ENCODE results near the gene PNP.

The PNP gene

DNA sequence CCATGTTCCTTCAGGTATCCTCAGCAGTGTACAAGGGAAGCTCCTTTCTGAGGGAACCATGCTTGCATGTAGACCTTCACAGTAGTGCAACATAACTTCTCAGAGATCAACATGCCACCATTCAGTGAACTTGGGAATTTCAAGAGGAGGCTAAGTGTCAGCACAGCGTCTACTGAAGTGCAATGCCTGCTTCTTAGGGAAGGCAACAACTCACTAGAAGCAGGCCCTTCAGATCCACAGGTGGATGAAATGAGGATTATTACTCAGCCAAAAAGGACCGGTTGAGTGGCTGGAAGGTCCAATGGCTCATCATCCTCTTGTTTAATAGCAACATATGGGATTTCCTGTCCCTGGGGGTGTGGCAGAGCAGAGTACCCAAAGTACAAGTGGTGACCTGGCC is 54.8 kb downstream of the PNP start:
- ATAC-seq, result no peak
- TF ChIP-seq CSDC2 (CRISPR knock-in tag; IDR thresholded peaks at IDR 0.05) (no peak), BACH2 (CRISPR knock-in tag; IDR thresholded peaks at IDR 0.05; ENCODE audit: borderline replicate concordance) (no peak), ESRRG (CRISPR knock-in tag; IDR thresholded peaks at IDR 0.05) (no peak), ZFP30 (CRISPR knock-in tag; IDR thresholded peaks at IDR 0.05) (no peak), ZNF8 (CRISPR knock-in tag; IDR thresholded peaks at IDR 0.05) (no peak), OSR1 (CRISPR knock-in tag; IDR thresholded peaks at IDR 0.05) (no peak), TCF4 (CRISPR knock-in tag; IDR thresholded peaks at IDR 0.05; ENCODE audit: borderline replicate concordance) (no peak), RARB (CRISPR knock-in tag; IDR thresholded peaks at IDR 0.05) (no peak), ISL1 (CRISPR knock-in tag; IDR thresholded peaks at IDR 0.05) (no peak), ZC3H10 (CRISPR knock-in tag; IDR thresholded peaks at IDR 0.05) (no peak), ZFP3 (CRISPR knock-in tag; IDR thresholded peaks at IDR 0.05) (no peak), GLIS3 (CRISPR knock-in tag; IDR thresholded peaks at IDR 0.05) (no peak), SNAI2 (CRISPR knock-in tag; IDR thresholded peaks at IDR 0.05) (no peak), PPARA (CRISPR knock-in tag; IDR thresholded peaks at IDR 0.05; ENCODE audit: borderline replicate concordance) (no peak), ZNF565 (CRISPR knock-in tag; conservative IDR thresholded peaks at IDR 0.05; ENCODE audit: low read depth) (no peak)
- TF ChIP-seq, protein P1, sequence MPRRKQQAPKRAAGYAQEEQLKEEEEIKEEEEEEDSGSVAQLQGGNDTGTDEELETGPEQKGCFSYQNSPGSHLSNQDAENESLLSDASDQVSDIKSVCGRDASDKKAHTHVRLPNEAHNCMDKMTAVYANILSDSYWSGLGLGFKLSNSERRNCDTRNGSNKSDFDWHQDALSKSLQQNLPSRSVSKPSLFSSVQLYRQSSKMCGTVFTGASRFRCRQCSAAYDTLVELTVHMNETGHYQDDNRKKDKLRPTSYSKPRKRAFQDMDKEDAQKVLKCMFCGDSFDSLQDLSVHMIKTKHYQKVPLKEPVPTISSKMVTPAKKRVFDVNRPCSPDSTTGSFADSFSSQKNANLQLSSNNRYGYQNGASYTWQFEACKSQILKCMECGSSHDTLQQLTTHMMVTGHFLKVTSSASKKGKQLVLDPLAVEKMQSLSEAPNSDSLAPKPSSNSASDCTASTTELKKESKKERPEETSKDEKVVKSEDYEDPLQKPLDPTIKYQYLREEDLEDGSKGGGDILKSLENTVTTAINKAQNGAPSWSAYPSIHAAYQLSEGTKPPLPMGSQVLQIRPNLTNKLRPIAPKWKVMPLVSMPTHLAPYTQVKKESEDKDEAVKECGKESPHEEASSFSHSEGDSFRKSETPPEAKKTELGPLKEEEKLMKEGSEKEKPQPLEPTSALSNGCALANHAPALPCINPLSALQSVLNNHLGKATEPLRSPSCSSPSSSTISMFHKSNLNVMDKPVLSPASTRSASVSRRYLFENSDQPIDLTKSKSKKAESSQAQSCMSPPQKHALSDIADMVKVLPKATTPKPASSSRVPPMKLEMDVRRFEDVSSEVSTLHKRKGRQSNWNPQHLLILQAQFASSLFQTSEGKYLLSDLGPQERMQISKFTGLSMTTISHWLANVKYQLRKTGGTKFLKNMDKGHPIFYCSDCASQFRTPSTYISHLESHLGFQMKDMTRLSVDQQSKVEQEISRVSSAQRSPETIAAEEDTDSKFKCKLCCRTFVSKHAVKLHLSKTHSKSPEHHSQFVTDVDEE (CRISPR knock-in tag; IDR thresholded peaks at IDR 0.05), result no peak
- TF ChIP-seq, protein P2, sequence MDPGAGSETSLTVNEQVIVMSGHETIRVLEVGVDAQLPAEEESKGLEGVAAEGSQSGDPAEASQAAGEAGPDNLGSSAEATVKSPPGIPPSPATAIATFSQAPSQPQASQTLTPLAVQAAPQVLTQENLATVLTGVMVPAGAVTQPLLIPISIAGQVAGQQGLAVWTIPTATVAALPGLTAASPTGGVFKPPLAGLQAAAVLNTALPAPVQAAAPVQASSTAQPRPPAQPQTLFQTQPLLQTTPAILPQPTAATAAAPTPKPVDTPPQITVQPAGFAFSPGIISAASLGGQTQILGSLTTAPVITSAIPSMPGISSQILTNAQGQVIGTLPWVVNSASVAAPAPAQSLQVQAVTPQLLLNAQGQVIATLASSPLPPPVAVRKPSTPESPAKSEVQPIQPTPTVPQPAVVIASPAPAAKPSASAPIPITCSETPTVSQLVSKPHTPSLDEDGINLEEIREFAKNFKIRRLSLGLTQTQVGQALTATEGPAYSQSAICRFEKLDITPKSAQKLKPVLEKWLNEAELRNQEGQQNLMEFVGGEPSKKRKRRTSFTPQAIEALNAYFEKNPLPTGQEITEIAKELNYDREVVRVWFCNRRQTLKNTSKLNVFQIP (CRISPR knock-in tag; IDR thresholded peaks at IDR 0.05; ENCODE audit: borderline replicate concordance, low read depth), result no peak
- TF ChIP-seq, protein P3, sequence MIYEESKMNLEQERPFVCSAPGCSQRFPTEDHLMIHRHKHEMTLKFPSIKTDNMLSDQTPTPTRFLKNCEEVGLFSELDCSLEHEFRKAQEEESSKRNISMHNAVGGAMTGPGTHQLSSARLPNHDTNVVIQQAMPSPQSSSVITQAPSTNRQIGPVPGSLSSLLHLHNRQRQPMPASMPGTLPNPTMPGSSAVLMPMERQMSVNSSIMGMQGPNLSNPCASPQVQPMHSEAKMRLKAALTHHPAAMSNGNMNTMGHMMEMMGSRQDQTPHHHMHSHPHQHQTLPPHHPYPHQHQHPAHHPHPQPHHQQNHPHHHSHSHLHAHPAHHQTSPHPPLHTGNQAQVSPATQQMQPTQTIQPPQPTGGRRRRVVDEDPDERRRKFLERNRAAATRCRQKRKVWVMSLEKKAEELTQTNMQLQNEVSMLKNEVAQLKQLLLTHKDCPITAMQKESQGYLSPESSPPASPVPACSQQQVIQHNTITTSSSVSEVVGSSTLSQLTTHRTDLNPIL (CRISPR knock-in tag; IDR thresholded peaks at IDR 0.05; ENCODE audit: low read depth), result no peak

Data from SK-N-SH treated with all-trans-retinoic acid at 6 μM for 48 hours (cell line).